ENCODE data around the gene SMNDC1.
A peak's percentile ranks its signal among the peaks of the same experiment; 100 is the strongest.

Gene SMNDC1

DNA sequence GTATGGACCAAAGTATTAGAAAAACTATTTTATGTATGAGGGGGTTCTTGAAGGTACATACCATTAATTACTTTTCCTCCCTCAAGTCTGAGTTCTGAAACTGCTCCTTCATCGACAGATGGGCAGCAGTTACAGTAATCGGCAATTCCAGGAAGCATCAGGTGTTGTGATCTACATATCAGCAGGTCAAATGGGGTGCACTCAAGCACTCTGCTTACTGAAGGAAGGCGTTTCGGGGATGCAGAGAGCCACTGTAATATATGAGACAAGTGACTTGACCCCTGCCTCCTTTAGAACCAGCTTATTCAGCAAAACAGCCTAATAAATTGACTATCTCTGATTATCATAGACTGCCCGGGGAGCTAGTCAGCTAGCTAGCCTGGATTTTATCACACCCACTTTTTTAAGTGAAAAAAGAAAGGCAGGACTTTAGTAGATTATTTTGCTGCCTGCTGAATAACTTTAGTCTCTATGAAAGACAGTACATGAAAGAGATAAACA lies 4.2 kb downstream of the SMNDC1 start:
- TF ChIP-seq, protein P1, sequence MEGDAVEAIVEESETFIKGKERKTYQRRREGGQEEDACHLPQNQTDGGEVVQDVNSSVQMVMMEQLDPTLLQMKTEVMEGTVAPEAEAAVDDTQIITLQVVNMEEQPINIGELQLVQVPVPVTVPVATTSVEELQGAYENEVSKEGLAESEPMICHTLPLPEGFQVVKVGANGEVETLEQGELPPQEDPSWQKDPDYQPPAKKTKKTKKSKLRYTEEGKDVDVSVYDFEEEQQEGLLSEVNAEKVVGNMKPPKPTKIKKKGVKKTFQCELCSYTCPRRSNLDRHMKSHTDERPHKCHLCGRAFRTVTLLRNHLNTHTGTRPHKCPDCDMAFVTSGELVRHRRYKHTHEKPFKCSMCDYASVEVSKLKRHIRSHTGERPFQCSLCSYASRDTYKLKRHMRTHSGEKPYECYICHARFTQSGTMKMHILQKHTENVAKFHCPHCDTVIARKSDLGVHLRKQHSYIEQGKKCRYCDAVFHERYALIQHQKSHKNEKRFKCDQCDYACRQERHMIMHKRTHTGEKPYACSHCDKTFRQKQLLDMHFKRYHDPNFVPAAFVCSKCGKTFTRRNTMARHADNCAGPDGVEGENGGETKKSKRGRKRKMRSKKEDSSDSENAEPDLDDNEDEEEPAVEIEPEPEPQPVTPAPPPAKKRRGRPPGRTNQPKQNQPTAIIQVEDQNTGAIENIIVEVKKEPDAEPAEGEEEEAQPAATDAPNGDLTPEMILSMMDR (IDR thresholded peaks at IDR 0.05): no peak

GRCh38 chr10:110296966-110297365 lies 7.8 kb downstream of the SMNDC1 start:
- TF ChIP-seq, protein P1 (IDR thresholded peaks at IDR 0.05): no peak

- TF ChIP-seq, protein P1 (IDR thresholded peaks at IDR 0.05): no peak
Measured at GRCh38 chr10:110286841-110287240, 17.9 kb downstream of the SMNDC1 start.

GRCh38 chr10:110285501-110285900 lies 19.2 kb downstream of the SMNDC1 start:
- TF ChIP-seq, protein P1 (IDR thresholded peaks at IDR 0.05): no peak

- TF ChIP-seq, protein P1 (IDR thresholded peaks at IDR 0.05): no peak
Measured at GRCh38 chr10:110284262-110284661, 20.5 kb downstream of the SMNDC1 start.

DNA sequence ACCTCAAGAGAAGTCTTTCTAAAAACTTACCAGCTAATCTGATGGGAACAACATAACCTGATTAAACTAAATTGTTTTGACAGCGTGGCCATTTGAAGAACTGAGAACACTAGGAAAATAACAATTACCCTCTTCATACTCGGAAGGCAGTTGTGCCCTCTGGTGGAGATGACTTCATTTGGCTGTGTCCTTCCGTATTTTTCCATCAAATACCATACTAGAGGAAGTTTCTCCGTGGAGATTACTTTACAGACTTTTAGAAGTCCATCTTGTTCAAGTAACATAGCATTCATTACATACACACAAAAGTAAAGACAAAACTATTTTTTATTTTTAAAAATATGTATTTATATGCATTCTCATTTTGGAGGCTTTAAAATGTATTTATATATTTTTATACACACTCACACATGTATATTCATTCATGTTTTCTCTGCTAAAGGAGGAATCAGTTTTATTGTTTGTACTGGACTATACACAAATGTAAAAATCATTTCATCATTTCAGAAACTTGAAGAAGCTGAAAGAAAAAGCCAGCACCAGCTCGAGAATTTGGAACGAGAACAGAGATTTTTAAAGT lies 25.2 kb downstream of the SMNDC1 start:
- TF ChIP-seq, protein P1 (IDR thresholded peaks at IDR 0.05): peak; percentile 77

- TF ChIP-seq, protein P1 (IDR thresholded peaks at IDR 0.05): no peak
Measured at GRCh38 chr10:110278562-110279406, 25.9 kb downstream of the SMNDC1 start.
